ENCODE results near the gene EEF1G. TPM values are rescaled to one million over a fixed set of nuclear protein-coding genes. Genes with fewer than 3 reads are reported as not detected.

EEF1G gene
- total and polyA plus RNA-seq, 7 donors, result 1,344 to 2,108 (median 1,779) TPM

- 88 to 93% methylated on average over 10 of the region's 10 CpGs for WGBS, 2 donors
Observed at GRCh38 chr11:62513626-62514025, 60.1 kb downstream of the EEF1G start.

GRCh38 chr11:62512961-62513360, 60.7 kb downstream of the EEF1G start:
- Histone ChIP-seq H3K9me3 (no peaks in the 10 kb centered on the region), H3K27me3 (no peaks in the 10 kb centered on the region), H3K4me3 (no peak overlapping the region), H3K36me3 (peaks cover 0 to 36% (median 17%) of the 10 kb centered on the region in 4 donors), H3K27ac (peak overlapping the region; percentile 57 to 89 (median 84)), H3K4me1 (peaks cover 0 to 62% (median 45%) of the 10 kb centered on the region in 4 donors)
- intact Hi-C loops (cut with DNase I), result no loop called here
- WGBS, 2 donors, result 87 to 89% methylated on average over 8 of the region's 8 CpGs
- peak in 1 of 4 donors; percentile 7 for TF ChIP-seq POLR2AphosphoS5 (IDR thresholded peaks at IDR 0.05)
- TF ChIP-seq POLR2A (IDR thresholded peaks at IDR 0.05), result no peak
- DNase-seq, result no peak

More at GRCh38 chr11:62513626-62514025, 60.1 kb downstream of the EEF1G start:
- intact Hi-C loops (cut with DNase I), result no loop called here
- H3K36me3 ChIP-seq, result peaks cover 5 to 43% (median 23%) of the 10 kb centered on the region in 4 donors
- no peak overlapping the region for H3K4me3 ChIP-seq
- H3K27ac ChIP-seq, result peak overlapping the region; percentile 57 to 89 (median 84)
- TF ChIP-seq CTCF (IDR thresholded peaks at IDR 0.05) (no peak), POLR2AphosphoS5 (IDR thresholded peaks at IDR 0.05) (no peak), EP300 (IDR thresholded peaks at IDR 0.05) (no peak), POLR2A (IDR thresholded peaks at IDR 0.05) (no peak)
- no peak for DNase-seq
- H3K27me3 ChIP-seq, result no peaks in the 10 kb centered on the region
- H3K4me1 ChIP-seq, result peaks cover 0 to 61% (median 44%) of the 10 kb centered on the region in 4 donors
- H3K9me3 ChIP-seq, result no peaks in the 10 kb centered on the region

Small RNA genes within 50 kb of the gene (small RNA-seq; reads per million reads assigned to genes)
- gene AP001458.1, result 0 reads per million in 3 donors
- gene EEF1G, result 0 reads per million in 3 donors
- 0 reads per million in 3 donors for gene MIR6747

Other genes with a start within 250 kb of the EEF1G start
- 10 to 100 TPM in 2 of 4 donors, 1 to 10 TPM in 2; 4.8 to 26.0 (median 9.5) TPM for gene ASRGL1, start 236.4 kb downstream of the EEF1G start, total RNA-seq
- 10 to 100 TPM; 22.0 to 35.2 (median 22.8) TPM for gene ASRGL1, start 236.4 kb downstream of the EEF1G start, polyA plus RNA-seq
- gene SCGB1A1, start 154.9 kb downstream of the EEF1G start, total RNA-seq, result not detected
- 10 to 100 TPM in 1 of 3 donors, not detected in 2; 11.4 TPM for gene SCGB1A1, start 154.9 kb downstream of the EEF1G start, polyA plus RNA-seq
- 1,000 to 10,000 TPM in 2 of 4 donors, 100 to 1,000 TPM in 2; 751 to 1,294 (median 1,065) TPM for gene AHNAK, start 27.1 kb downstream of the EEF1G start, total RNA-seq
- 100 to 1,000 TPM in 1 of 3 donors, 10 to 100 TPM in 2; 82.3 to 141 (median 85.5) TPM for gene AHNAK, start 27.1 kb downstream of the EEF1G start, polyA plus RNA-seq
- 1 to 10 TPM; 5.4 to 7.1 (median 6.2) TPM for gene TUT1, start 17.6 kb upstream of the EEF1G start, total RNA-seq
- 10 to 100 TPM in 1 of 3 donors, 1 to 10 TPM in 2; 5.3 to 16.8 (median 6.0) TPM for gene TUT1, start 17.6 kb upstream of the EEF1G start, polyA plus RNA-seq
- gene MTA2, start 28.0 kb upstream of the EEF1G start, total RNA-seq, result 10 to 100 TPM; 50.1 to 62.2 (median 58.1) TPM
- gene MTA2, start 28.0 kb upstream of the EEF1G start, polyA plus RNA-seq, result 10 to 100 TPM; 28.8 to 86.3 (median 36.1) TPM
- gene EML3, start 38.9 kb upstream of the EEF1G start, total RNA-seq, result 10 to 100 TPM; 19.6 to 39.5 (median 30.2) TPM
- 10 to 100 TPM; 10.6 to 50.7 (median 16.2) TPM for gene EML3, start 38.9 kb upstream of the EEF1G start, polyA plus RNA-seq
- 10 to 100 TPM in 2 of 4 donors, 1 to 10 TPM in 2; 5.3 to 13.8 (median 10.1) TPM for gene ROM1, start 39.4 kb upstream of the EEF1G start, total RNA-seq
- 10 to 100 TPM in 1 of 3 donors, 1 to 10 TPM in 2; 3.0 to 14.2 (median 3.2) TPM for gene ROM1, start 39.4 kb upstream of the EEF1G start, polyA plus RNA-seq
- 10 to 100 TPM; 11.1 to 26.3 (median 16.8) TPM for gene B3GAT3, start 48.1 kb upstream of the EEF1G start, total RNA-seq
- gene B3GAT3, start 48.1 kb upstream of the EEF1G start, polyA plus RNA-seq, result 10 to 100 TPM in 2 of 3 donors, 1 to 10 TPM in 1; 9.7 to 47.5 (median 11.4) TPM
- gene GANAB, start 72.7 kb upstream of the EEF1G start, total RNA-seq, result 100 to 1,000 TPM in 1 of 4 donors, 10 to 100 TPM in 3; 67.4 to 111 (median 77.9) TPM
- gene GANAB, start 72.7 kb upstream of the EEF1G start, polyA plus RNA-seq, result 100 to 1,000 TPM in 1 of 3 donors, 10 to 100 TPM in 2; 12.6 to 163 (median 37.9) TPM
- gene INTS5, start 79.4 kb upstream of the EEF1G start, total RNA-seq, result 10 to 100 TPM; 11.2 to 13.2 (median 12.1) TPM
- gene INTS5, start 79.4 kb upstream of the EEF1G start, polyA plus RNA-seq, result 10 to 100 TPM in 1 of 3 donors, 1 to 10 TPM in 2; 7.8 to 14.8 (median 8.8) TPM
- gene C11orf98, start 91.3 kb upstream of the EEF1G start, total RNA-seq, result 10 to 100 TPM; 24.6 to 47.4 (median 26.9) TPM
- gene C11orf98, start 91.3 kb upstream of the EEF1G start, polyA plus RNA-seq, result 100 to 1,000 TPM; 166 to 183 (median 176) TPM
- gene CSKMT, start 91.4 kb upstream of the EEF1G start, total RNA-seq, result 1 to 10 TPM; 2.9 to 6.1 (median 4.0) TPM
- 10 to 100 TPM in 1 of 3 donors, 1 to 10 TPM in 2; 1.2 to 19.4 (median 4.9) TPM for gene CSKMT, start 91.4 kb upstream of the EEF1G start, polyA plus RNA-seq
- gene UQCC3, start 97.8 kb upstream of the EEF1G start, total RNA-seq, result 1 to 10 TPM; 4.9 to 9.7 (median 8.2) TPM
- 10 to 100 TPM; 15.8 to 19.8 (median 18.0) TPM for gene UQCC3, start 97.8 kb upstream of the EEF1G start, polyA plus RNA-seq
- 1 to 10 TPM; 2.0 to 4.1 (median 3.7) TPM for gene LBHD1, start 98.4 kb upstream of the EEF1G start, total RNA-seq
- gene LBHD1, start 98.4 kb upstream of the EEF1G start, polyA plus RNA-seq, result 10 to 100 TPM in 1 of 3 donors, 1 to 10 TPM in 2; 3.0 to 12.9 (median 5.8) TPM
- gene UBXN1, start 105.2 kb upstream of the EEF1G start, total RNA-seq, result 100 to 1,000 TPM; 174 to 298 (median 199) TPM
- gene UBXN1, start 105.2 kb upstream of the EEF1G start, polyA plus RNA-seq, result 100 to 1,000 TPM; 132 to 188 (median 174) TPM
- 10 to 100 TPM; 28.5 to 40.4 (median 32.1) TPM for gene LRRN4CL, start 115.6 kb upstream of the EEF1G start, total RNA-seq
- 1 to 10 TPM in 2 of 3 donors, under 1 TPM in 1; 0.23 to 3.1 (median 3.0) TPM for gene LRRN4CL, start 115.6 kb upstream of the EEF1G start, polyA plus RNA-seq
- 10 to 100 TPM; 35.5 to 69.8 (median 50.2) TPM for gene BSCL2, start 133.5 kb upstream of the EEF1G start, total RNA-seq
- 10 to 100 TPM; 18.0 to 72.3 (median 27.0) TPM for gene BSCL2, start 133.5 kb upstream of the EEF1G start, polyA plus RNA-seq
- gene GNG3, start 133.8 kb upstream of the EEF1G start, total RNA-seq, result 1 to 10 TPM in 3 of 4 donors, not detected in 1; 1.4 to 5.0 (median 2.8) TPM
- 1 to 10 TPM in 2 of 3 donors, not detected in 1; 1.2 to 2.7 TPM for gene GNG3, start 133.8 kb upstream of the EEF1G start, polyA plus RNA-seq
- 10 to 100 TPM; 22.9 to 30.7 (median 25.3) TPM for gene HNRNPUL2, start 153.6 kb upstream of the EEF1G start, total RNA-seq
- 10 to 100 TPM; 36.6 to 54.3 (median 37.5) TPM for gene HNRNPUL2, start 153.6 kb upstream of the EEF1G start, polyA plus RNA-seq
- 10 to 100 TPM; 21.9 to 39.9 (median 24.2) TPM for gene TTC9C, start 154.6 kb upstream of the EEF1G start, total RNA-seq
- 10 to 100 TPM; 27.6 to 30.4 (median 27.7) TPM for gene TTC9C, start 154.6 kb upstream of the EEF1G start, polyA plus RNA-seq
- gene ZBTB3, start 180.3 kb upstream of the EEF1G start, total RNA-seq, result 10 to 100 TPM in 1 of 4 donors, 1 to 10 TPM in 3; 6.6 to 12.1 (median 7.7) TPM
- 1 to 10 TPM; 1.2 to 5.0 (median 1.8) TPM for gene ZBTB3, start 180.3 kb upstream of the EEF1G start, polyA plus RNA-seq
- 10 to 100 TPM; 42.7 to 59.5 (median 53.6) TPM for gene POLR2G, start 187.7 kb upstream of the EEF1G start, total RNA-seq
- 100 to 1,000 TPM in 1 of 3 donors, 10 to 100 TPM in 2; 73.5 to 111 (median 95.5) TPM for gene POLR2G, start 187.7 kb upstream of the EEF1G start, polyA plus RNA-seq
- 10 to 100 TPM; 13.2 to 20.1 (median 16.7) TPM for gene TAF6L, start 197.5 kb upstream of the EEF1G start, total RNA-seq
- 10 to 100 TPM in 1 of 3 donors, 1 to 10 TPM in 2; 3.0 to 20.7 (median 9.0) TPM for gene TAF6L, start 197.5 kb upstream of the EEF1G start, polyA plus RNA-seq
- gene TMEM179B, start 213.5 kb upstream of the EEF1G start, total RNA-seq, result 10 to 100 TPM; 38.2 to 49.6 (median 43.0) TPM
- 10 to 100 TPM; 27.0 to 63.9 (median 38.4) TPM for gene TMEM179B, start 213.5 kb upstream of the EEF1G start, polyA plus RNA-seq
- gene TMEM223, start 218.1 kb upstream of the EEF1G start, total RNA-seq, result 10 to 100 TPM; 16.0 to 27.1 (median 24.1) TPM
- 10 to 100 TPM in 2 of 3 donors, 1 to 10 TPM in 1; 9.0 to 30.9 (median 15.5) TPM for gene TMEM223, start 218.1 kb upstream of the EEF1G start, polyA plus RNA-seq
- 10 to 100 TPM; 33.2 to 68.1 (median 43.0) TPM for gene NXF1, start 231.5 kb upstream of the EEF1G start, total RNA-seq
- gene NXF1, start 231.5 kb upstream of the EEF1G start, polyA plus RNA-seq, result 10 to 100 TPM; 20.3 to 63.3 (median 22.8) TPM

Measured in sigmoid colon (tissue), 7 donors.